ENCODE data around the gene TNFRSF19. TPM values are rescaled to one million over a fixed set of nuclear protein-coding genes. Genes with fewer than 3 reads are reported as not detected.

Gene TNFRSF19
- total RNA-seq, 6 donors from 2014 or later: 7.8 to 23.5 (median 14.5) TPM

DNA sequence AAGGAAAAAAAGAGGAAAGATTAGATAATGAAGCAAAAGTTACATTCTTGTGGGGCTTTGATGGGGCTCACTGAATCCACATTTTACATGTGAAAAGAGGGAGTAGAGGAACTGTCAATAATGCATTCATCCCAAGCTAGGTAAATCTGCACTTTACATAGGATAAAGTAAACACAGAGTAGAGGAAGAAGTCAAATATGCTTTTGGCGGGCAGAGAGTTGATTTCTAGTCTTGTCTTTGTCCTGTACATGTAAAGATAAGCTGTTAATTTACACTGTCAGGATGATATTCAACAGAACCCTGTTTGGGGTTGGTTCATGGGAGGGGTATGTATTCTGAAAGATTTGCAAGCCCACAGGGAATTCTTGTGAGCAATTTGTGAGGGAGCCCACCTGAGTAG, 18.0 kb upstream of the TNFRSF19 start:
- TF ChIP-seq, protein P1, sequence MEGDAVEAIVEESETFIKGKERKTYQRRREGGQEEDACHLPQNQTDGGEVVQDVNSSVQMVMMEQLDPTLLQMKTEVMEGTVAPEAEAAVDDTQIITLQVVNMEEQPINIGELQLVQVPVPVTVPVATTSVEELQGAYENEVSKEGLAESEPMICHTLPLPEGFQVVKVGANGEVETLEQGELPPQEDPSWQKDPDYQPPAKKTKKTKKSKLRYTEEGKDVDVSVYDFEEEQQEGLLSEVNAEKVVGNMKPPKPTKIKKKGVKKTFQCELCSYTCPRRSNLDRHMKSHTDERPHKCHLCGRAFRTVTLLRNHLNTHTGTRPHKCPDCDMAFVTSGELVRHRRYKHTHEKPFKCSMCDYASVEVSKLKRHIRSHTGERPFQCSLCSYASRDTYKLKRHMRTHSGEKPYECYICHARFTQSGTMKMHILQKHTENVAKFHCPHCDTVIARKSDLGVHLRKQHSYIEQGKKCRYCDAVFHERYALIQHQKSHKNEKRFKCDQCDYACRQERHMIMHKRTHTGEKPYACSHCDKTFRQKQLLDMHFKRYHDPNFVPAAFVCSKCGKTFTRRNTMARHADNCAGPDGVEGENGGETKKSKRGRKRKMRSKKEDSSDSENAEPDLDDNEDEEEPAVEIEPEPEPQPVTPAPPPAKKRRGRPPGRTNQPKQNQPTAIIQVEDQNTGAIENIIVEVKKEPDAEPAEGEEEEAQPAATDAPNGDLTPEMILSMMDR (IDR thresholded peaks at IDR 0.05): no peak
- TF ChIP-seq POLR2A (IDR thresholded peaks at IDR 0.05) (no peak), POLR2AphosphoS5 (IDR thresholded peaks at IDR 0.05) (no peak), EP300 (IDR thresholded peaks at IDR 0.05) (no peak)
- Histone ChIP-seq H3K4me1 (peaks cover 0 to 3% (median 2%) of the 10 kb centered on the region in 4 donors), H3K27ac (no peak overlapping the region), H3K36me3 (no peaks in the 10 kb centered on the region), H3K27me3 (peaks cover 0 to under 1% (median 0%) of the 10 kb centered on the region in 4 donors), H3K4me3 (no peak overlapping the region), H3K9me3 (no peaks in the 10 kb centered on the region)
- ATAC-seq (ENCODE audit: low FRiP score in 2 of 2): no peak
- DNase-seq: no peak
- 74 to 78% methylated on average over 1 of the region's 1 CpG for WGBS, 2 donors

DNA sequence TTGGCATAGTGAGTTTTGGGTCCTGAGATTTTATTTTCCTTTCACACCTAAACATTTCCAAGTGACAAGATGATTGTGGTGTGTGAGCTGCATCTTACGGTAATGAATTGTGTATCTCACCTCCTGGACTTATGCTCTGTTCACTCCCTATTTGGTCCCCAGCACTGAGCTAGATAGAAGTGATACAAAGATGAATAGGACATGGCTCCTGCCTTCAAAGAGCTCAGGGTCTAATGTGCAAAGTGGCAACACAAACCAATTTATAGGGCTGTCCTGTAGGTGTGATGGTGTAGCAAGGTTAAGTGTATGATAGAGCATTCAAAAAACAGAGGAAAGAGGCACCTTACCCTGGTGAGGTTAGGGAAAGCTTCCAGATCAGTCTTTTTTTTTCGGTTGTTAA, 17.6 kb upstream of the TNFRSF19 start:
- Histone ChIP-seq H3K27me3 (no peaks in the 10 kb centered on the region), H3K27ac (no peak overlapping the region), H3K4me1 (peaks cover 0 to 3% (median under 1%) of the 10 kb centered on the region in 4 donors), H3K4me3 (no peak overlapping the region), H3K9me3 (no peaks in the 10 kb centered on the region), H3K36me3 (no peaks in the 10 kb centered on the region)
- ATAC-seq (ENCODE audit: low FRiP score in 2 of 2) (no peak), DNase-seq (no peak)
- WGBS, 2 donors: 95 to 97% methylated on average over 2 of the region's 2 CpGs
- TF ChIP-seq POLR2AphosphoS5 (IDR thresholded peaks at IDR 0.05) (no peak), EP300 (IDR thresholded peaks at IDR 0.05) (no peak), POLR2A (IDR thresholded peaks at IDR 0.05) (no peak)
- TF ChIP-seq, protein P1 (IDR thresholded peaks at IDR 0.05): no peak

DNA sequence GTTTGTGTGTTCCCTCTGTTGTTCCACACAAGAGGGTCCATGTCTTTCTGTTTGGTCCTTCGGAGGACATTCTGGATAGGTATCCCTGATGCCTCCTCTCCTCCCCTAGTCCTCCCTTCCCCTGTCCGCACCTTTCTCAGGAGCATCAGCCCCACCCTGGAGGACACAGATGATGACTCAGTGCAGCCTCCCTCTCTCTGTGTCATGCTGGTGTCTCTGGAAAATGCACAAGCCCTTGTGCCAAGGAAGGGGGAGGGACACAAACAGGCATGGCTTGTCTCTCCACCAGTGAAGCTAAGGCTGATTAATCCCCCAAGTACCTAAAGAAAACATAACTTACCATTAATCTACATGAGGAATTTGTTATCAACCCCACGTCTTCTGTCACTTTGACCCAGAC, 16.2 kb upstream of the TNFRSF19 start:
- TF ChIP-seq EP300 (IDR thresholded peaks at IDR 0.05) (no peak), POLR2AphosphoS5 (IDR thresholded peaks at IDR 0.05) (no peak), POLR2A (IDR thresholded peaks at IDR 0.05) (no peak)
- TF ChIP-seq, protein P1 (IDR thresholded peaks at IDR 0.05): no peak
- no peak overlapping the region for H3K4me3 ChIP-seq
- no peaks in the 10 kb centered on the region for H3K9me3 ChIP-seq
- 93 to 95% methylated on average over 3 of the region's 3 CpGs for WGBS, 2 donors
- no peaks in the 10 kb centered on the region for H3K36me3 ChIP-seq
- no peaks in the 10 kb centered on the region for H3K27me3 ChIP-seq
- no peak for DNase-seq
- H3K4me1 ChIP-seq: no peaks in the 10 kb centered on the region
- no peak overlapping the region for H3K27ac ChIP-seq
- ATAC-seq (ENCODE audit: low FRiP score in 2 of 2): no peak

DNA sequence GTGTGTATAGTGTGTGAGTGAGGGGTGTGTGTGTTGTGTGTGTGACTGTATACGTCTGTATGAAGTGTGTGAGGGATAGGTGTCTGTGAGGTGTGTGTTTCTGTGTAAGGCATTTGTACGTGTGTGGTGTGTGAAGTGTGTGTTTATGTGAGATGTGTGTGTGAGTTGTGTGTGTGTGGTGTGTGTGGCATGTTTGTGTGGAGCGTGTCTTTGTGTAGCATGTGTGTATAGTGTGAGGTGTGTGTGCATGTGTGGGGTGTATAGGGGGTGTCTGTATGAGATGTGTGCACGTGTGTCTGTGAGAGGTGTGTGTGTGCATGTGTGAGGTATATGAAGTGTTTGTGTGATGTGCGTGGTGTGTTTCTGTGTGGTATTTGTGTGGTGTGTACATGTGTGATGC, 13.2 kb upstream of the TNFRSF19 start:
- no peak overlapping the region for H3K27ac ChIP-seq
- DNase-seq (no peak), ATAC-seq (ENCODE audit: low FRiP score in 2 of 2) (no peak)
- TF ChIP-seq POLR2A (IDR thresholded peaks at IDR 0.05): no peak
- TF ChIP-seq, protein P1 (IDR thresholded peaks at IDR 0.05): no peak
- TF ChIP-seq POLR2AphosphoS5 (IDR thresholded peaks at IDR 0.05): no peak
- no peak for TF ChIP-seq EP300 (IDR thresholded peaks at IDR 0.05)
- no peaks in the 10 kb centered on the region for H3K9me3 ChIP-seq
- H3K4me3 ChIP-seq: no peak overlapping the region
- no peaks in the 10 kb centered on the region for H3K36me3 ChIP-seq
- H3K4me1 ChIP-seq: peaks cover 0 to 6% (median 0%) of the 10 kb centered on the region in 4 donors
- 83 to 85% methylated on average over 5 of the region's 5 CpGs for WGBS, 2 donors
- H3K27me3 ChIP-seq: no peaks in the 10 kb centered on the region

DNA sequence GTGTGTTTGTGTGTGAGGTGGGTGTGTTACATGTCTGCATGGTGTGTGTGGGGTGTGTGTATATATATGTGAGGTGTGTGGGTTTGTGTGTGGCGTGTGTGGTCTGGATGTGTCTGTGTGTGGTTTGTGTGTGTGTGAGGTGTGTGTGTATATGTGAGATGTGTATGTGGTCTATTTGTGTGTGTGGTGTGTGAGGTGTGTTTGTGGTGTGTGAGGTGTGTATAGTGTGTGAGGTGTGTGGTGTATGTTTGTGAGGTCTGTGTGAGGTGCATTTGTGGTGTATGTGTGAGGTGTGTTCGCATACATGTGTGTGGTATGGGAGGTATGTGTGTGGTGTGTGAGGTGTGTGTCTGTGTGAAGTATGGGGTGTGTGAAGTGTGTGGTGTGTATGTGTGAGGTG, 12.5 kb upstream of the TNFRSF19 start:
- H3K27ac ChIP-seq: peak overlapping the region in 1 of 4 donors; percentile 88
- TF ChIP-seq EP300 (IDR thresholded peaks at IDR 0.05) (no peak), POLR2A (IDR thresholded peaks at IDR 0.05) (no peak), POLR2AphosphoS5 (IDR thresholded peaks at IDR 0.05) (no peak)
- TF ChIP-seq, protein P1 (IDR thresholded peaks at IDR 0.05): no peak
- 98% methylated on average over 2 of the region's 2 CpGs for WGBS, 2 donors
- ATAC-seq (ENCODE audit: low FRiP score in 2 of 2): no peak
- no peaks in the 10 kb centered on the region for H3K27me3 ChIP-seq
- no peaks in the 10 kb centered on the region for H3K9me3 ChIP-seq
- no peak for DNase-seq
- H3K4me1 ChIP-seq: peaks cover 0 to 6% (median 0%) of the 10 kb centered on the region in 4 donors
- H3K36me3 ChIP-seq: no peaks in the 10 kb centered on the region
- no peak overlapping the region for H3K4me3 ChIP-seq
